WTC11 (cell line): ENCODE results near the gene POP4. TPM values are rescaled to one million over a fixed set of nuclear protein-coding genes. Genes with fewer than 3 reads are reported as not detected.

Experiments
- ATAC-seq: fragments of 200-7000 bp; cut with Tn5 transposase; 2 replicates; pipeline ENCODE4 v1.10.0; 2021; ENCODE audit warnings: mild to moderate bottlenecking, moderate library complexity
- CTCF ChIA-PET: fragments of 300-600 bp; sonication (Branson Sonifier 250); formaldehyde crosslinking; loops from one replicate; lab custom pipeline; 2021; ENCODE audit warnings: antibody characterized with exemption; lab: Charles Lee
- POLR2A ChIA-PET: fragments of 350-600 bp; sonication (Branson Sonifier 250); formaldehyde crosslinking; loops from one replicate; lab custom pipeline; 2021; ENCODE audit warnings: antibody characterized with exemption; lab: Charles Lee
- DNase-seq: peaks from one replicate; pipeline ENCODE4 v3.0.0; 2021; ENCODE audit warnings: low spot score
- H3K27ac Mint-ChIP-seq: 2 replicates; pipeline ENCODE4 v1.8.0; 2021; ENCODE audit warnings: mixed read lengths
- H3K27me3 Mint-ChIP-seq: 2 replicates; pipeline ENCODE4 v1.8.0; 2021; ENCODE audit warnings: low read depth, mild to moderate bottlenecking, moderate library complexity, mixed read lengths
- H3K36me3 Mint-ChIP-seq: 2 replicates; pipeline ENCODE4 v1.8.0; 2021; ENCODE audit warnings: mixed read lengths
- H3K4me1 Mint-ChIP-seq: 2 replicates; pipeline ENCODE4 v1.8.0; 2022; ENCODE audit warnings: mixed read lengths
- H3K4me3 Mint-ChIP-seq: 2 replicates; pipeline ENCODE4 v1.8.0; 2021; ENCODE audit warnings: mild to moderate bottlenecking, moderate library complexity, mixed read lengths
- H3K9me3 Mint-ChIP-seq: 2 replicates; pipeline ENCODE4 v1.8.0; 2021; ENCODE audit warnings: mixed read lengths
- ATF1 ChIP-seq: sonication (generic); formaldehyde crosslinking; IDR thresholded peaks from 2 replicates; pipeline ENCODE4 v1.8.1; 2023; ENCODE audit warnings: mild to moderate bottlenecking, moderate library complexity, missing genetic modification reagents
- CBFB ChIP-seq: sonication (generic); formaldehyde crosslinking; IDR thresholded peaks from 2 replicates; pipeline ENCODE4 v1.8.1; 2022; ENCODE audit warnings: mild to moderate bottlenecking, low read depth, missing genetic modification reagents
- E2F1 ChIP-seq: sonication (generic); formaldehyde crosslinking; IDR thresholded peaks from 2 replicates; pipeline ENCODE4 v1.8.0; 2022; ENCODE audit warnings: mild to moderate bottlenecking, missing genetic modification reagents
- E2F5 ChIP-seq: sonication (generic); formaldehyde crosslinking; IDR thresholded peaks from 2 replicates; pipeline ENCODE4 v1.8.1; 2022; ENCODE audit warnings: mild to moderate bottlenecking, moderate library complexity, missing genetic modification reagents
- FOXJ3 ChIP-seq: sonication (generic); formaldehyde crosslinking; IDR thresholded peaks from 2 replicates; pipeline ENCODE4 v1.9.0; 2021; ENCODE audit warnings: missing genetic modification reagents, mild to moderate bottlenecking, borderline replicate concordance
- FOXP4 ChIP-seq: sonication (generic); formaldehyde crosslinking; IDR thresholded peaks from 2 replicates; pipeline ENCODE4 v1.8.0; 2022; ENCODE audit warnings: mild to moderate bottlenecking, missing genetic modification reagents
- HMGA2 ChIP-seq: fragments of 250-450 bp; sonication (Bioruptor Pico); IDR thresholded peaks from 2 replicates; pipeline ENCODE4 v1.4.0; 2021; ENCODE audit warnings: mild to moderate bottlenecking, moderate library complexity
- HMGXB4 ChIP-seq: sonication (generic); formaldehyde crosslinking; IDR thresholded peaks from 2 replicates; pipeline ENCODE4 v1.8.1; 2023; ENCODE audit warnings: mild to moderate bottlenecking, moderate library complexity, missing genetic modification reagents
- IRF1 ChIP-seq: sonication (generic); formaldehyde crosslinking; IDR thresholded peaks from 2 replicates; pipeline ENCODE4 v1.8.0; 2023; ENCODE audit warnings: missing genetic modification reagents
- NFE2L1 ChIP-seq: sonication (generic); formaldehyde crosslinking; IDR thresholded peaks from 2 replicates; pipeline ENCODE4 v1.8.1; 2023; ENCODE audit warnings: missing genetic modification reagents
- NFYB ChIP-seq: sonication (generic); formaldehyde crosslinking; conservative IDR thresholded peaks from 2 replicates; pipeline ENCODE4 v1.8.0; 2022; ENCODE audit warnings: low read depth, missing genetic modification reagents
- NR2C2 ChIP-seq: sonication (generic); formaldehyde crosslinking; IDR thresholded peaks from 2 replicates; pipeline ENCODE4 v1.8.0; 2022; ENCODE audit warnings: mild to moderate bottlenecking, missing genetic modification reagents
- PRDM15 ChIP-seq: sonication (generic); formaldehyde crosslinking; IDR thresholded peaks from 2 replicates; pipeline ENCODE4 v1.8.0; 2022; ENCODE audit warnings: missing genetic modification reagents
- PRRX2 ChIP-seq: fragments of 250-450 bp; sonication (Bioruptor Pico); IDR thresholded peaks from 2 replicates; pipeline ENCODE4 v1.8.0; 2021; ENCODE audit warnings: mild to moderate bottlenecking
- RELA ChIP-seq: sonication (generic); formaldehyde crosslinking; IDR thresholded peaks from 2 replicates; pipeline ENCODE4 v1.8.1; 2022; ENCODE audit warnings: missing genetic modification reagents, mild to moderate bottlenecking, borderline replicate concordance
- TEAD4 ChIP-seq: sonication (generic); formaldehyde crosslinking; IDR thresholded peaks from 2 replicates; pipeline ENCODE4 v1.8.0; 2022; ENCODE audit warnings: mild to moderate bottlenecking, missing genetic modification reagents
- TP53 ChIP-seq: sonication (generic); formaldehyde crosslinking; IDR thresholded peaks from 2 replicates; pipeline ENCODE4 v1.8.1; 2023; ENCODE audit warnings: mild to moderate bottlenecking, missing genetic modification reagents
- ZBTB21 ChIP-seq: sonication (generic); formaldehyde crosslinking; IDR thresholded peaks from 2 replicates; pipeline ENCODE4 v1.8.1; 2023; ENCODE audit warnings: mild to moderate bottlenecking, missing genetic modification reagents, borderline replicate concordance
- ZMAT4 ChIP-seq: fragments of 250-450 bp; sonication (Bioruptor Pico); IDR thresholded peaks from 2 replicates; pipeline ENCODE4 v1.9.0; 2021; ENCODE audit warnings: mild to moderate bottlenecking
- ZNF138 ChIP-seq: sonication (generic); formaldehyde crosslinking; conservative IDR thresholded peaks from 2 replicates; pipeline ENCODE4 v1.8.1; 2022; ENCODE audit warnings: mild to moderate bottlenecking, moderate library complexity, missing genetic modification reagents
- ZNF219 ChIP-seq: sonication (generic); formaldehyde crosslinking; IDR thresholded peaks from 2 replicates; pipeline ENCODE4 v1.8.0; 2023; ENCODE audit warnings: missing genetic modification reagents, mild to moderate bottlenecking, borderline replicate concordance
- ZNF396 ChIP-seq: fragments of 250-450 bp; sonication (Bioruptor Pico); IDR thresholded peaks from 2 replicates; pipeline ENCODE4 v1.8.0; 2021; ENCODE audit warnings: mild to moderate bottlenecking, moderate library complexity, borderline replicate concordance
- ZNF416 ChIP-seq: fragments of 250-450 bp; sonication (Bioruptor Pico); IDR thresholded peaks from 2 replicates; pipeline ENCODE4 v1.9.0; 2021; ENCODE audit warnings: mild to moderate bottlenecking, inconsistent platforms
- ZSCAN18 ChIP-seq: fragments of 250-450 bp; sonication (Bioruptor Pico); IDR thresholded peaks from 2 replicates; pipeline ENCODE4 v2.1.2; 2022; ENCODE audit warnings: mild to moderate bottlenecking, moderate library complexity
- total RNA-seq: library from RNA; stranded (reverse); gene quantifications from 3 replicates; pipeline ENCODE4 v1.2.3, GENCODE V29; 2021

The POP4 gene
- total RNA-seq, 1 experiment from 2014 or later = 46.7 TPM

GRCh38 chr19:29587059-29587458 lies 19.0 kb upstream of the POP4 start:
- DNase-seq = no peak
- Mint-ChIP-seq H3K9me3 (peaks cover 14% of the 10 kb centered on the region), H3K4me1 (no peaks in the 10 kb centered on the region), H3K4me3 (no peak overlapping the region), H3K36me3 (no peaks in the 10 kb centered on the region), H3K27ac (no peak overlapping the region), H3K27me3 (peaks cover 16% of the 10 kb centered on the region)
- TF ChIP-seq E2F1 (CRISPR knock-in tag) = no peak
- TF ChIP-seq NFE2L1 (CRISPR knock-in tag) = no peak
- no peak for TF ChIP-seq NR2C2 (CRISPR knock-in tag)
- TF ChIP-seq HMGA2 (CRISPR knock-in tag) = no peak
- TF ChIP-seq ZBTB21 (CRISPR knock-in tag) = no peak
- TF ChIP-seq ZNF416 (CRISPR knock-in tag) = no peak
- TF ChIP-seq E2F5 = no peak
- no peak for TF ChIP-seq ZNF138 (CRISPR knock-in tag)
- no peak for TF ChIP-seq IRF1 (CRISPR knock-in tag)
- no peak for TF ChIP-seq RELA (CRISPR knock-in tag)
- TF ChIP-seq FOXP4 (CRISPR knock-in tag) = no peak
- no peak for TF ChIP-seq TEAD4 (CRISPR knock-in tag)
- TF ChIP-seq ZMAT4 = no peak
- TF ChIP-seq TP53 = no peak
- TF ChIP-seq HMGXB4 (CRISPR knock-in tag) = no peak
- TF ChIP-seq ZNF219 (CRISPR knock-in tag) = no peak
- TF ChIP-seq ZNF396 (CRISPR knock-in tag) = no peak
- no peak for TF ChIP-seq NFYB (CRISPR knock-in tag)
- ChIA-PET POLR2A (no interaction called here), CTCF (interaction anchor here (0.6 to 1.3 kb wide), 2 partner anchors 59 to 1280 kb away, joined by 3 to 5 read pairs; no protein-coding TSS in a partner anchor)
- ATAC-seq = no peak

- DNase-seq = no peak
- Mint-ChIP-seq H3K27ac (no peak overlapping the region), H3K9me3 (peaks cover 14% of the 10 kb centered on the region), H3K27me3 (peaks cover 17% of the 10 kb centered on the region), H3K4me1 (no peaks in the 10 kb centered on the region), H3K36me3 (no peaks in the 10 kb centered on the region), H3K4me3 (no peak overlapping the region)
- ChIA-PET CTCF (no interaction called here), POLR2A (no interaction called here)
- ATAC-seq = no peak
- TF ChIP-seq ATF1 (CRISPR knock-in tag) = no peak
- TF ChIP-seq FOXJ3 (CRISPR knock-in tag) = no peak
- TF ChIP-seq ZSCAN18 (CRISPR knock-in tag) = no peak
- TF ChIP-seq RELA (CRISPR knock-in tag) = no peak
- no peak for TF ChIP-seq PRRX2 (CRISPR knock-in tag)
- TF ChIP-seq CBFB (CRISPR knock-in tag) = no peak
- no peak for TF ChIP-seq PRDM15 (CRISPR knock-in tag)
Observed at GRCh38 chr19:29587518-29587986, 18.5 kb upstream of the POP4 start.
